ENCODE data around the gene GNL3L.
"Not testable (repeated sequence)": the region's sequence is repeated elsewhere in the genome, so short reads cannot be mapped to it uniquely, and the experiment has no call there.

The GNL3L gene

GRCh38 chrX:54529552-54530356, at the start of gene GNL3L:
TSS of gene GNL3L (plus strand) at chrX:54530219. CDS start at chrX:54532567, 2,348 bp downstream.
- TF ChIP-seq, protein P1, sequence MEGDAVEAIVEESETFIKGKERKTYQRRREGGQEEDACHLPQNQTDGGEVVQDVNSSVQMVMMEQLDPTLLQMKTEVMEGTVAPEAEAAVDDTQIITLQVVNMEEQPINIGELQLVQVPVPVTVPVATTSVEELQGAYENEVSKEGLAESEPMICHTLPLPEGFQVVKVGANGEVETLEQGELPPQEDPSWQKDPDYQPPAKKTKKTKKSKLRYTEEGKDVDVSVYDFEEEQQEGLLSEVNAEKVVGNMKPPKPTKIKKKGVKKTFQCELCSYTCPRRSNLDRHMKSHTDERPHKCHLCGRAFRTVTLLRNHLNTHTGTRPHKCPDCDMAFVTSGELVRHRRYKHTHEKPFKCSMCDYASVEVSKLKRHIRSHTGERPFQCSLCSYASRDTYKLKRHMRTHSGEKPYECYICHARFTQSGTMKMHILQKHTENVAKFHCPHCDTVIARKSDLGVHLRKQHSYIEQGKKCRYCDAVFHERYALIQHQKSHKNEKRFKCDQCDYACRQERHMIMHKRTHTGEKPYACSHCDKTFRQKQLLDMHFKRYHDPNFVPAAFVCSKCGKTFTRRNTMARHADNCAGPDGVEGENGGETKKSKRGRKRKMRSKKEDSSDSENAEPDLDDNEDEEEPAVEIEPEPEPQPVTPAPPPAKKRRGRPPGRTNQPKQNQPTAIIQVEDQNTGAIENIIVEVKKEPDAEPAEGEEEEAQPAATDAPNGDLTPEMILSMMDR (IDR thresholded peaks at IDR 0.05; ENCODE audit: low read depth, low read length, missing control alignments) = no peak

DNA sequence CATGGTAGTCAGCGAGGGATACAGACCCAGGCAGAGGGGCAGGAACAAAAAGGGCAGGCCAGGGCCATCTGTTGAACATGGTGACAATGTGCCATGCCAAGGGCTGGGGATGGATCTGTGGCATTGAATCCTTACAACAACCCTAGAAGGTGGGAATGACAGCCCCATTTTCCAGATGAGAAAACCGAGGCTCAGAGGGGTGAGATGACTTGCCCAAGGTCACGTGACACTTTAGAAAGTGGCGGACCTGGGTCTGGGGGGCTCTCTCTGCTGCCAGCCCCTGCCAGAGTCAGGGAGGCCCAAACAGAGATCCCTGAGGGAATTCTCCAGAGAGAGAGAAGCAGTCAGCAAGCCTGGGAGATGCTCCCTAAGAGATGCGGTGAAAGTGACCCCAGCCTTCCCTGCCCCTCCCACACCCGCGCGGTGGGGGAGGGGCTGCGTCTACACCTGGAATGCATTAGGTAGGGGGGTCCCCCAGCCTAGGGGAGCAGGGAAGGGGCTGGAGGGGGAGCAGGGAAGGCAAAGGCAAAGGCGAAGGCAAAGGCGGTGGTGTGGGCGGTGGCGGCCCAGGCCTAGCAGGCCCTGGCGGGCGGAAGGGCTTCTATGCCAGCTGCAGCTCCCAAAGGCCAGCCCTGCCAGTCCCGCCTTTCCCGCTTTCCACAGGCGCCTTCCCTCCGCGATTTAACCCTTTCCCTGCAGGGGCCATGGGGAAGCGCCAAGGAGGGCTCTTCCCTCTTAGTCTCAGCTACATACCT, 47.0 kb upstream of the GNL3L start:
- TF ChIP-seq, protein P1 (IDR thresholded peaks at IDR 0.05; ENCODE audit: low read depth, low read length, missing control alignments) = no peak
- H3K27ac ChIP-seq = no peak overlapping the region
- no peak for DNase-seq
- no peaks in the 10 kb centered on the region for H3K27me3 ChIP-seq (replicated peaks)
- H3K4me3 ChIP-seq (ENCODE audit: low read depth, low read length) = no peak overlapping the region
- H3K36me3 ChIP-seq (replicated peaks) = no peaks in the 10 kb centered on the region
- in situ Hi-C loops (cut with HindIII; ENCODE audit: low pct_ligation_motif_present, low sequenced_read_pairs) = no loop called here

More at GRCh38 chrX:54529552-54530356, at the start of gene GNL3L:
- peak; percentile 70 for DNase-seq
- Histone ChIP-seq H3K36me3 (replicated peaks) (no peaks in the 10 kb centered on the region), H3K27ac (peak within 1 kb of the TSS; percentile 81), H3K27me3 (replicated peaks) (no peaks in the 10 kb centered on the region), H3K4me3 (ENCODE audit: low read depth, low read length) (peak within 1 kb of the TSS; percentile 83)
- in situ Hi-C loops (cut with HindIII; ENCODE audit: low pct_ligation_motif_present, low sequenced_read_pairs) = no loop called here

DNA sequence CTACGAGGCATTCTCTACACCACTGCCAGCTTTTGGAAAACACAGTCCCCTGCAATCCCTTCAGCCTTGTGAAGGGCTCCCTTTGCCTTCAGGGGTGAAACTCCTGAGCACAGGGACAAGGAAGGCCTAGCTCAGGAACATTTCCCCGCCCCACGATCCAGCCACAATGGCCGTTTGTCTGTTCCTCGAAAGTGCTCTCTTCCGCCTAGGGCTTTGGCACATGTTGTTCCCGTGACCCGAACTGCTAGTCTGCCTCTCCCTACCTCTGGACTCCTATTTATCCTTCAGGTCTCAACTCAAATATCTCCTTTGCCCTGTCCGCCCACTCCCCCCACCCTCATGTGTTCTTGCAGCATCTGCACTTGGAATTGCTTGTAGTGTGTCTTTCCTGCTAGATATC, 46.1 kb upstream of the GNL3L start:
- TF ChIP-seq, protein P1 (IDR thresholded peaks at IDR 0.05; ENCODE audit: low read depth, low read length, missing control alignments) = no peak
- H3K4me3 ChIP-seq (ENCODE audit: low read depth, low read length) = no peak overlapping the region
- DNase-seq = no peak
- no peaks in the 10 kb centered on the region for H3K36me3 ChIP-seq (replicated peaks)
- in situ Hi-C loops (cut with HindIII; ENCODE audit: low pct_ligation_motif_present, low sequenced_read_pairs) = no loop called here
- no peaks in the 10 kb centered on the region for H3K27me3 ChIP-seq (replicated peaks)
- H3K27ac ChIP-seq = no peak overlapping the region

DNA sequence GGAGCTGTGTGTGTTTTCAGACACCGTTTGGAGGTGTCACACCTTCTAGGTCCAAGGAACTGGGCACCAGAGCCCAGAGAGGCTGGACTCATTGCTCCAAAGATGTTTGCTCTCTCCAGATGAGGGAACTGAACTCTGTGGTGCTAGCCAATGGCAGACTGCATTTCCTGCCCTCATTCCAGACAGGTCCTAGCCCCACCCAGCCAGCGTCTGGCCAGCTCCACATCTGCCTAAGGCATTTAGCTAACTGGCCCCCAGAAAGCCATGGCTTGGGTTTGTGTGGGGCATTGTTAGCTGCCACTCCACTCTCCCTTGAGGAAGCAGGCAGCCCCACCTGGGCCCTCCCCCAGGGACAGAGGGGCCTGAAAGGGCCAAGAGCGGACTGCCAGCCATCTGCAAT, 45.4 kb upstream of the GNL3L start:
- no peak overlapping the region for H3K4me3 ChIP-seq (ENCODE audit: low read depth, low read length)
- TF ChIP-seq, protein P1 (IDR thresholded peaks at IDR 0.05; ENCODE audit: low read depth, low read length, missing control alignments) = no peak
- no peak for DNase-seq
- no peaks in the 10 kb centered on the region for H3K36me3 ChIP-seq (replicated peaks)
- H3K27ac ChIP-seq = no peak overlapping the region
- H3K27me3 ChIP-seq (replicated peaks) = no peaks in the 10 kb centered on the region
- in situ Hi-C loops (cut with HindIII; ENCODE audit: low pct_ligation_motif_present, low sequenced_read_pairs) = no loop called here

- H3K4me3 ChIP-seq (ENCODE audit: low read depth, low read length); H3K27ac ChIP-seq; in situ Hi-C loops (cut with HindIII; ENCODE audit: low pct_ligation_motif_present, low sequenced_read_pairs); H3K36me3 ChIP-seq (replicated peaks); DNase-seq; H3K27me3 ChIP-seq (replicated peaks): not testable (repeated sequence)
These were observed 40.2 kb upstream of the GNL3L start for GRCh38 chrX:54489819-54490218.

DNA sequence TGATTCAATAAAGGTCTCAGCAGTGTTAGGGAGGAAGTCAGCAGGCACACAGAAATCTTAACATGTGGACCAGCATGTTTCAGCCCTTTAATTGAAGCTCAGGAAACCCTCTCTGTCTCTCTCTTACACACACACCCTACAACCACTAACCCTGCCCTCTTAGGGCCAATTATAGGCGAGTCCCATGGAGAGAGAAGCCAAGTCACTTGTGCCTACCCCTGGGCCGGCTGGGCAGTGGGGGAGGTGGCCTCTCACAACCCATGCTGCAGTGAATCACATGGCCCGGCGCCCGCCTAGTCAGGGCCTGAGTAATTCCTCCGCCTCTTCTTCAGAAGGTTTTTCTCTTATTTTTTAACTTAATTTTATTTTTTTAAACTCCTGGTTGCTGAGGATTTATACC, 37.7 kb upstream of the GNL3L start:
- TF ChIP-seq, protein P1 (IDR thresholded peaks at IDR 0.05; ENCODE audit: low read depth, low read length, missing control alignments) = no peak
- peak; percentile 48 for DNase-seq
- Histone ChIP-seq H3K27ac (peak overlapping the region; percentile 29), H3K27me3 (replicated peaks) (no peaks in the 10 kb centered on the region), H3K36me3 (replicated peaks) (no peaks in the 10 kb centered on the region), H3K4me3 (ENCODE audit: low read depth, low read length) (no peak overlapping the region)
- in situ Hi-C loops (cut with HindIII; ENCODE audit: low pct_ligation_motif_present, low sequenced_read_pairs) = no loop called here
